GM11168 (cell line): Measurements from ENCODE around the gene LRMDA.
"Not testable (repeated sequence)": the region's sequence is repeated elsewhere in the genome, so short reads cannot be mapped to it uniquely, and the experiment has no call there.

Experiments used
- in situ Hi-C: fragments of 300-500 bp; cut with MboI; formaldehyde crosslinking; loops from one replicate; pipeline ENCODE4 v1.12.0; 2022; ENCODE audit warnings: low sequenced_read_pairs; ENCODE audit not compliant: unreplicated experiment

LRMDA gene

DNA sequence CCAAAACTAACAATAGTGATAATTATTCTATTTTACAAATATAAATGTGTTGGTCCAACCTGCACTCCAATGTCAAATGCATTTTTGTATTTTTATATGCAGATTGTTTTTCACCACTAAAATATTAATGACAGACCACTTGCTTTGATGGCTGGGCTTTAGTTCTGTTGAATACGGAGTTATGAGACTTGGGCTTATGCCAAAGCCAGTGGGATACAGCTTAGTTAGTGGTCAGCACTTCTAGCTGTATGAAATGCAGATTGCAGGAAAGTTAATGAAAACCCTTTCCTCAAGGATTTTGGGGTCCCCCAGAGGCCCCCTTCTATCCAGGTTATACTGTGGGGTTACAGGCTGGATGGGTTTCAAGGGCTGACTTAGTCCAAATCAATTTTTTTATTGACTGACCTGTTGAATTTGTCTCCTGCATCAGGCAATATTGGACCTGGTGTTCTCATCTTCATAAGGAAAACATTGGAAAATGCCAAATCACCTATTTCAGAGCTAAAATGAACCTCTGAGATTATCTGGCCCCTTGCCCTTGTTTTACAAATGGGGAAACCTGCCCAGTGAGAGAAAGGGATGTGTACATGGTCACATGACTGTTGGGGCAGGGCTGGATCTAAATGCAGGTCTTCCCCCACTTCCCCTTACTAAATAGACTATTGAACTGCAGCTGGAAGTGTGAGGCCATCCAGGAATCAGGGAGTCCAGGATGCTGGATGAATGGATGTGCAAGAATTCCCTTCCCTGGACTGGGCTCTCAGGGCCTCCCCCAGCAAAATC, 1120.9 kb downstream of the LRMDA start:
- in situ Hi-C loops = no loop called here

DNA sequence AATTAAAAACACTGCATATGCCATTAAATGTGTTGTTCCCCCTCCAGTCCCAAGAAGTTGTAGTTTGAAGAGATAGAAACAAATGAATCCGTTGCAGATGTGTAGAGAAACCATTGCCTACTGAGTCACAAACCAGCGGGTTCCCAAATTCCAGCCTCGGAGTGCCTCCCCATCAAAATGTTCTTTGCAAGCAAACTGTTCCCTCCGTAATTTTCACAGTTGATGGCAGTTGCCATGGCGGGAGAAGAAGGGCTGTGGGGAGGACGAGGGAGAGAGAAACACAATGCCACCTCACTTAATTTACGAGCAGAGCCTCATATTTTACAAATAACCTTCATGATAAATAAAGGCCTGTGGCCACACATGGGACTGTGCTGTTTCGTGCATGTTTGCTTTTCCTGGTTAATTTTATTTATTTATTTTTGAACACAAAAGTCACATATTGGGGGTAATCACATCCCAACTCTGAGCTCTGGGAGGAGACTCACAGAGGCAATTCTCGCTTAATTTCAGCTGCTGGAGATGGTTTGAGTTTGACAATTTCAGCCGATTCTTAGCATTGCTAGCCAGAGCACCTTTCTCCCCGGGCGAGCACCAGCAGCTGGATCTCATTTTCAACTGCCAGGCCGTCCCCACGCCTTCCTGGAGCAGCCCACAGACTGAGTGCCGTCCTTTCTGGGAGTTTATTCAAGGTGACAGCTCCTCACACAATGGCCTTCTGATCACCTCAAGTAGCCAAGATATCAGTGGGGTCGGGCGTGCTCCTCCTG, 1122.0 kb downstream of the LRMDA start:
- in situ Hi-C loops = no loop called here

DNA sequence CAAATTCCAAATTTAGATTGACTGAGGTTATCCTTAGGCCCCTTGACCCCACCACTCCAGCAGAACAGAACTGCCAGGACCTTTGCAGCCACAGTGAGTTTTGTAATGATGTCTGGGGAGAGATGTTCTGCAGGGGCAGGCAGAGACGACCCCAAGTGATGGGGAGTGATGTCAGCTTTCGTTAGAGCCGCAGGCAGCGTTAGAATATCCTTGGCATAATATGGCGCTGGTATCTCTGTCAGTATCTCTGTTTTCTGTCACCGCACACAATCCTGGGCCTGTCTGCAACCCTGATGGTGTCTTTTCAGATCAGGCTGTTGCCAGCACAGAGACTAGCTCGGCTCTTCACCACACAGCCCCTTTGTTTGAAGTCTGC, 1122.6 kb downstream of the LRMDA start:
- in situ Hi-C loops = no loop called here

DNA sequence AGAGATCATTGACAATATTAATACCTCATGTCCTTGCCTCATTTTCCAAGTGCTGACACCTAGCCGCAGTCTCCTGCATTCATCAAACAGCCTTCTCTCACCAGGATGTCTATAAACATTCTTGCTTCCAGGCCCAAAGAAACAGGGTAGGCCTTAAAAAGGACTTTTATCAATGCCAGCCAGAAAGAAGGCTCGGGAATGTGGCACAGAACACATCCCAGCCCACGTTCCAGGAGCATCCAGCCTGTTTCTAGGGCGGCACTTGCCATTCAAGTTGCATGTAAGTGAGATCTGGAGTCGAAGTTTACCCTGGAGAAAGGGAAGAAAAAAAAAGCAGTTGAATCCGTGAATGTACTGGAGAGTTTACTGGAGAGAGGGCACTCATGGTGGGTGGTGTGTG, 1123.1 kb downstream of the LRMDA start:
- in situ Hi-C loops = no loop called here

DNA sequence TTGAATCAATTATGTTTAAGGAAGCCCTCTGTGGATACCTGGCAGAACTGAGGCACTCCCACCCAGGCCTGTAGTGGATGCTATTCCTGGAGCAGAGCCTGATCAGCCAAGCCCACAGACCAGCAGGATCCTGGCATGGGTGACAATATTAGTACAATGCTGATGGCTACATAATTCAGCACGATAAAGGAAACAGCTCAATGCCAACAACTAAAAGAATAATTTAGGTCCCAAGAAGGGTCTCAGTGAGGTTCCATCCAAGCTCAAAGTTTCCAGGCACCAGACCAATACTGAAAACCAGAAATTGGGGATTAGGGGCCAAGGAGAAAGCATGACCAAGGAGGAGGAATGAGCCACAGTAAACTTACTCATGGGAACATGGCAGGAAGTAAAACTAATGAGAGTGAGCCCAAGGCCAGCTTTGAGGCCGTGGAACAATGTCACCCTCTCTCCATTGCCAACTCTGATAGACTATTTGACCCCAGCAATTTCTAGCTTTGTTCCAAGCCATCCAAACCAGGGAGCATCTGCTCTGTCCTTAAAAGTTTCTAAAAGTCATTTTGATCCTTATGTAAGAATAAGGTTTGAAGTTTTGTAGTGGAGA, 1123.7 kb downstream of the LRMDA start:
- in situ Hi-C loops = no loop called here

DNA sequence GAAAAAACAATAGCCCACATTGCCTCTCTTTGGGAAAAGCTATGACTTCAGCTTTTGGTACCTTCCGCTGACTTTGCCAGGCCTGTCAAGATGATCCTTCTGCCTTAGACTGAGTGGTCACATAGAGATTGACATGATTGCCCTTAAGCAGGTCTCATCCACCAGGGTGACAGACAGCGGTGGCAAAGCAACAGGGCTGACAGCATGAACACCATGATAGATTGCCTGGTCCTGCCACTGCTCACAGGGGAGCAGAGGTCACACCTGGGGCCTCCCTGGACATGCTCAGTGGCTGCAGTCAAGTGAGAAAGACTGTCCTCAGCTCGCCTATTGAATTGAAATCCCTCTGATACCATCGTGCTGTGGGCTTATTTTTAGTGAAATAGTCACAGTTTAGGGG, 1125.9 kb downstream of the LRMDA start:
- in situ Hi-C loops = no loop called here

DNA sequence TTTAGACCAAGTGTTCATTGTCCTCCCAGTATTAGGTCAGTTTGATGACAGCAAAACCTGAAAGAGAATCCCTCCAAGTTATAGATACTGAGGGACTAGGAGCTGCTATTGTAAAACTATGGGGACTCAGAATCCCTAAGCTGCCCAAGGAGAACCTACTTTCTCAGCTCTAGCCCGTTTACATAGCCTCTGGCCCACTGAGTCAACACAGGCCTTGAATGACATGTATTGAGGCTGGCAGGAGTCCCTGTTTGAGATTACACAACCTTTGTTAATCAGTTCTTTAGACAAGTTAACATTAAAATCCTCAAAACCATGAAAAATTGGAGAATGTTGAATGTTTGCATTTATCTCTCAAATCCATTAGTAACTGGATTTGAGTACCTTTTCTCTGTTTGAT, 1127.2 kb downstream of the LRMDA start:
- in situ Hi-C loops = no loop called here

DNA sequence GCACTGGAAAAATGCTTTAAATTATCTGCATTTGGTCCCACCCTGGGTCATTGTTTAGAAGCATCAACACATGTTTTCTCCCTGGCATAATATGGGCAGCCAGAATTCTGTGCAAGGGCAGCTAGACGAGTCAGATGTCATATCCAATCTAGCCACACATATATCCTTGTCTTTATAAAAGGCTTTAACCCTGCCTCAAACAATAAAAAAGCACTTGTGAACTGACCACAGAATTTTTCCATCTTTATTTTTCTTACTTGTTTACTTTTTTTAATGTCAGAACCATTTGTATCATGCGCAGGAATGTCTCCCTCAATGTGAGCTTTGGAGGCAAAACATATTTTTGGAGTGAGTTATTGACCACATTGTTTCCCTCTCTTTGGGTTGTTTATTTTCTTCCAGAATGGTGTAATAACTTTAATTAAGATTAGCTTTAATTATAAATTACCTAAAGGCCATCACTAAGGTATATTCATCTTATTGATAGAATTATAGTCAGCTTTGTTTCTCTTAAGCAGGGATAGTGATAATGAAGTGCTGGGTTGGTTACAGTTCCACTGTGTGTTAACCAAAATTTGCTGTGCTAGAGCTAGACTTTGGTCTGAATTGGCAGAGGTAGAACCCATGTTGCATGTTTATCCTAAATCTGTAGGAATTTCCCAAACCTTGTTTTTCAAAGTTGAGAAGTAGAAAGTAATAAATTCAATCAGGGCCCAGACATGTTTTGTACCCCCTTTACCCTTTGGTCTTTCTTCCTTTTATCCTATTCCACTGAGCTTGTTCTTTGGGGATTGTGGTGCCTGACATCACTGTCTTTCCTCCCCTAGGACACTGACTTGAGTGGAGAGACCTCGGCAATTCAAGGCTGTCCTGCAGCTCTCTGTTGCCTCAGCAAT, 1127.8 kb downstream of the LRMDA start:
- in situ Hi-C loops = no loop called here

DNA sequence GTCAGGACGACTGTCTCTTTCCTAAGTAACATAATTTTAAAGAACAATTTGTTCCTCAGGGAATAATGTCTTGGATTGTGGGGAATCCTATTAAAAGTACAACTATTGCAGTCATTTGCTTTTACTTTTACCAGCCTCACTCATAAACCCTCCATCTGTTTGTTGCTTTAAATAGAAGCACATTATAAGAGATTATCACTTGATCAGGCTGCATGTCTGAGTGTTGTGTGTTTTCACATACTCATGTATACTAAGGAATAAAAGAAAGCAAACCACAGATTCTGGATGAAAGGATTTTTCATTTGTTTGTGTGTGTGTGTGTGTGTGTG, 1128.4 kb downstream of the LRMDA start:
- in situ Hi-C loops = no loop called here

DNA sequence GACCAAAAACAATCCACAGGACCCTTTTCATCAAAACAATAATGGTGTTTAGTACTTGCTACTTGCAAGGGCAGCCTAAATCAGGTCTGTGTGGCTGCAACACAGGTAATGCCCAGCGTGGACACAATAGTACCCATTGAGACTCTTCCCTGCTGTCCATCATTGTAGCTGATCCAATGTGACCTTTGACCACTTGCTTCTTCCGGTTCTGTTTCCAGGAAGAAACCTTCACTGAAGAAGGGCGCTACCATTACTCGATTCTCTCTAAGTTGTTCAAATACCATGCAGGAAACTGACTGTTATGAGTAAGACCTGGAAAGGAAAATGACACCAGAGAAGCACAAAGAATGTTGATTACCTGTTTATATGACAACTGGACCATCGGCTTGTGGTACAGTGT, 1128.9 kb downstream of the LRMDA start:
- in situ Hi-C loops = no loop called here

DNA sequence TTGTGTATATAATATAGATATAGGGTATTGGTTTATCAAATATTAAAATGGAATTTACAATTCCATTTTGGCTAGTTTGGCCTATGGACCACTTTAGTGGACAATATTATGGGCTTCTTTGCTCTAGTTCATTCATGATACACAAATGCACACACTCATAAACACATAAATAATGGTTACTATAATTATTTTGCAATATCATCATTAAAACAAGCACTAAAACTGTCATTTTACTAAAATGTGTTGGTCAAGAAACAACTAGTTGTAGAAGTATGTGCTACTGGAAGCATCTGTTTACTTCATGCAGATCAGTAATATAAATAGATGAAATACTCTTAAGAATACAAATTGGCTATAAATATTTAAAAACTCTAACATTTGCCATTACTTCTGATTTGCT, 1131.9 kb downstream of the LRMDA start:
- in situ Hi-C loops = no loop called here

DNA sequence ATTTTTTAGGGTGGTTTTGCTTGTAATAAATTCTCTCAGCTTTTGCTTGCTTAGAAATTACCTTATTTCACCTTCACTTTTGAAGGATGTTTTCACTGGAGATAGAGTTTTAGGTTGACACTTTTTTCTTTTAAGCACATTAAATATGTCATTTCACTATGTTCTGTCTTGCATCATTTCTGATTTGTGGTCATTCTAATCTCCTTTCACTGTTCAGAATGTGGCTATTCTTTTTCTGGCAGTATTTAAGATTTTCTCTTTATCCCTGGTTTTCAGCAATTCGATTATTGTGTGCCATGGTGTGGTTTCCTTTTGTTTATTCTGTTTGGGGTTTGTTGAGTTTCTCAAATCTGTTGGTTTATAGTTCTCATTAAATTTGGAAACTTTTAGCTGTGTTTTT, 1140.6 kb downstream of the LRMDA start:
- in situ Hi-C loops = no loop called here

DNA sequence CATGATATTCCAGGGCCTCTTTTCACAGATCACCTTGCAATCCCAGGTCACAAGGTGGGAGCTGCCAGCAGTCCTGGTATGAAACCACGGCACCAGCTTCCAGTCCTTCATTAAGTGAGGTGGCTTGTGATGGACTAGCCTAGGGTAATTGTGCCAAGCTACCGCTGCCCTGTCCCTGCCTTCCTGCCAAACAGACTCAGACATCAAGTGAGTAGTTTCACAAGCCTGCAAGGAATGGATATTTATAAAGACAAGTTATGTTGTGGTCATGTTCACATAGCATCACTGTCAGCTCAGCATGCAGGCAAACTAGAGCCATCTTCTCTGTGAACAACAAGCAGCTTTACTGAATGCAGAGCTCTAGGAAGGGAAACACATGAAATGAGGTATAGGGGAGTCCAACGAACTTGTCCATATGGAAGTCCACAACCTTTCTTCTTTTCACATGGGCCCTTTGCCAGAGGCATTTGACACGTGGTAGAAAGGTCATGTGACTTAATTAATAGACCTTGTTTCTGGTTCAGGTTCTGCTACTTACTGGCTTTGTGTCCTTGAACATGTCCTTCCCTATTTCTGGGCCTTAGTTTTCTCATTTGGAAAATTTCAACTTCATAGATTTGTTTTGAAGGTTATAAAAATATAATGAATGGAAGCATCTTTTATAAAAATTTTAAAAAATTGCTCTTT, 1145.0 kb downstream of the LRMDA start:
- in situ Hi-C loops = no loop called here

DNA sequence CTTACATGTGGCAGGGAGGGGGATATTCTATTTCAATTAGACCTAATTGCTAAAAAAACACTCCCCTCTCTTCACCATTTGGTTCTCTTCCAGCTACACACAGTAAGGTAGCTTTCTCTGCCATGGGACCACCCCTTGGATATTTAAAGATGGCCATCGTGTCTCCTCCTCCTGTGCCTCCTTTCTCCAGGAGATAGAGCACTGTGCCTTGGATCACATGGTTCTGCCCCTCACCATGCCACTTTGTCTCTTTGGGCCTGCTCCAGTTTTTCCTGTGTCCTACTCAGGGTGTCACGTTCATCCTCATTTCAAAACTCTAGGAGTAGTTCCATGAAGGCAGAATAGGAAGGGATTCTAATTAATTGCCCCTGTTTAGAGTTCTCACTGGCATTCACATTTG, 1146.0 kb downstream of the LRMDA start:
- in situ Hi-C loops = no loop called here

DNA sequence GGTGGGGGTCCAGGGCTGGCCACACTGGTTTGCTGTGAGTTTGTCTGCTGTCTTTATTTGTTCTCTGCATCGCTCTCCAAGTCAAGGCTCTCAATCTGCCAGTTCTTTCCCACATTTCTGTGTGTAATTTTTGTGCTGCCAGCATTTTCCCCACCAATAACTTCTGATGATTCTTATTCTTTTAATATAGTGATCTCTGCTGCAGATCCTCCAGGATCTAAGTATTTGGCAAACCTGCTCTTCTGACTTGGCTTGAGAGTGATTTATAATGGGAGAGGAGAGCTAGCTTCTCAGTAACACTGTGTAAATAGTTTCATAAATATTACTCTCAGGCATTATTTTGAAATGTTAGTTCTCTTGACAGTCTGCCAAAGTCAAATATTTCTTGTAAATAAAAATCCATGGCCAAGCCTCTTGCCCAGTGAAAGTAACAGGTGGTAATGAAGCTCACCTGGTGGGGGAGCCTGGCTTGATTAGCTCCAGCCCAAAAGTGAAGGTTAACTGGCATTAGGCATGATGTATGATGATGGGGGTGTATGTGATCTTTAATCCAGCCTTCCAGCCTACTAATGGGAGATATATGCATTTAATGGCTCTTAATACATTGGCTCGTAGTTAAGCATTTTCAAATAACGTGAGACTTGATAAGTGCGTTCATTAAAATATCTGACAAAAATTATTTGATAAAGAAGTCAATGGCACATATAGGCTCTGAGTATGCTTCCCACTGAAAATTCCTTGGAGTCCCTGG, 1150.3 kb downstream of the LRMDA start:
- in situ Hi-C loops = no loop called here

DNA sequence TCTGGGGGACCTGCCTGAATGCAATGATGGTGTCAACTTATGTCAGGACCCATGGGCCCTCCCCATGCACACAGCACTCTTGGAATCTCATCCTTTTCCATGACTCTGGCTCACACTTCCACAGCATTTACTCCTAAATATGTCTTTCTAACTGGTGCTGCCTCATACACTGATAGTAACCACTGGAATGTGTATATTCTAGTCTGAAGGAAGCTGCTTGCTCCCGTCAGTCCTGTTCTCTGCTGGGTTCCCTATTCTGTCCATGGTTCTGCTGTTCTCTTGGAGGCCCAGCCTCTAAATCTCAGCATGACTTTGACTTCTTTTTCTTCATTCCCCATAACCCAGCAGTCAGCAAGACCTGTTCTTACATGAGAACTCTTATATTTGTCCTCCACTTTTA, 1151.1 kb downstream of the LRMDA start:
- in situ Hi-C loops = no loop called here

DNA sequence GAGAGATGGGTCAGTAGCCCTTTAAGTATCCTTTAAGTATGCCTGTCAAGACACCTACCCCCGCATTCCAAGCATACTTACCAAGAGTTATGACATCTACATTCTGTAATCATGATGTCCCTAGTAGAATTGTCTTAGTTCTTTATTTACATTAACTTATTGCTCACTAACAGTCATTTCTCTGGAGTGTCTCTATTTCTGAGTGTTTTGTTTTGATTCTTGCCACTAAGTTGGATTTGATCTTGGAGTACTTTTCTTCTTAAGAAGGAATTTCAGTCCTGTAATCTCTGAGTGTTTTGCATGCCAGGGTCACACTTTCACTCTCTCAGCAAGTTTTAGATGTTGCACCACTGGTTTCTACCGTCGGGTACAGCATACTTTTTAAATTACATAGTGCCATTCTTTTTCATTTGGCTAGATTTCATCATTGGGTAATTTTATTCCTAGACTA, 1152.3 kb downstream of the LRMDA start:
- in situ Hi-C loops = no loop called here

DNA sequence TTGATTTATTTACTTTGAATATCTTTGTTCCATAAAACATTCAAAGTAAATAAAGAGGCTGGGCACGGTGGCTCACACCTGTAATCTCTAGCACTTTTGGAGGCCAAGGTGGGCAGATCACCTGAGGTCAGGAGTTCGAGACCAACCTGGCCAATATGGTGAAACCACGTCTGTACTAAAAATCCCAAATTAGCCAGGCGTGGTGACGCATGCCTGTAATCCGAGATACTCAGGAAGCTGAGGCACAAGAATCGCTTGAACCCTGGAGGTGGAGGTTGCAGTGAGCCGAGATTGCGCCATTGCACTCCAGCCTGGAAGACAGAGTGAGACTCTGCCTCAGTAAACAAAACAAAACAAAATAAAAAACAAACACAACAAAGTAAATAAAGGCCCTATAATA, 1153.0 kb downstream of the LRMDA start:
- in situ Hi-C loops = not testable (repeated sequence)
